Keratinocyte (primary cell): Measurements from ENCODE around the gene CUBN.

Source experiments
- EZH2 ChIP-seq: IDR thresholded peaks from one replicate; pipeline ENCODE4 v1.6.1; 2012; ENCODE audit warnings: inconsistent platforms, mild to moderate bottlenecking, low read length, moderate library complexity
- TF ChIP-seq, protein P1 (sequence below), 3 experiments: IDR thresholded peaks in 1 of 3; conservative IDR thresholded peaks in 1 of 3; optimal IDR thresholded peaks in 1 of 3; 2 replicates in 2 of 3; 3 replicates in 1 of 3; pipeline versions ENCODE3 to v1.5.1; 2011; ENCODE audit warnings: low read length in 3 of 3, mild to moderate bottlenecking in 3 of 3, moderate library complexity in 2 of 3, control low read depth in 1 of 3, inconsistent platforms in 1 of 3; ENCODE audit not compliant: insufficient read depth in 2 of 3; ENCODE audit errors: extremely low read depth in 1 of 3

DNA sequence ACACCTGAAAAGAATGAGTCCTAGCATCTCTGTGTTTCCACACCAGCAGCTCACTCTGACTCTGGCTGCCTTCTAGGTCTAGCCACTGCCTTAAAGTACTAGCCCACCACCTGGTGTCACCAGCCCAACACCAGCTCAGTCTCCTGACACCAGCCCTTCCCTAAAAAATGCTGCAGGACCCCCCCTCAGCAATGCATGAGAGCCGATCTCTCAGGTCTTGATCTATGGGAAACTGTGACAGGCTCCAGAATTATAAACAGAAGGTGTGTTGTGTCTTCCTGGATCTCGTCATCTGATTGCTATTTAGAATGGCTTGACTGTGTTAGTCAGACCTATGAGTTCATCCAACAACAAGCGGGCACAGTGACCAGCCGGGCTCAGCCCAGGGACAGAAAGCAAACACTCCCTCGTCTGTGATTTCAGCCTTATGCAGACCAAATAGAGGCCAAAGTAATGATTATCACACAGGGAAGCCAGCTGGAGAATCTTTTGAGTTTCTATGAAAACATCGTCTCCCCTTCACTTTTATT, 66.6 kb downstream of the CUBN start:
- no peak for TF ChIP-seq EZH2
- TF ChIP-seq, protein P1, sequence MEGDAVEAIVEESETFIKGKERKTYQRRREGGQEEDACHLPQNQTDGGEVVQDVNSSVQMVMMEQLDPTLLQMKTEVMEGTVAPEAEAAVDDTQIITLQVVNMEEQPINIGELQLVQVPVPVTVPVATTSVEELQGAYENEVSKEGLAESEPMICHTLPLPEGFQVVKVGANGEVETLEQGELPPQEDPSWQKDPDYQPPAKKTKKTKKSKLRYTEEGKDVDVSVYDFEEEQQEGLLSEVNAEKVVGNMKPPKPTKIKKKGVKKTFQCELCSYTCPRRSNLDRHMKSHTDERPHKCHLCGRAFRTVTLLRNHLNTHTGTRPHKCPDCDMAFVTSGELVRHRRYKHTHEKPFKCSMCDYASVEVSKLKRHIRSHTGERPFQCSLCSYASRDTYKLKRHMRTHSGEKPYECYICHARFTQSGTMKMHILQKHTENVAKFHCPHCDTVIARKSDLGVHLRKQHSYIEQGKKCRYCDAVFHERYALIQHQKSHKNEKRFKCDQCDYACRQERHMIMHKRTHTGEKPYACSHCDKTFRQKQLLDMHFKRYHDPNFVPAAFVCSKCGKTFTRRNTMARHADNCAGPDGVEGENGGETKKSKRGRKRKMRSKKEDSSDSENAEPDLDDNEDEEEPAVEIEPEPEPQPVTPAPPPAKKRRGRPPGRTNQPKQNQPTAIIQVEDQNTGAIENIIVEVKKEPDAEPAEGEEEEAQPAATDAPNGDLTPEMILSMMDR (optimal IDR thresholded peaks at IDR 0.05 in 1 of 3, IDR thresholded peaks at IDR 0.05 in 1 of 3, conservative IDR thresholded peaks at IDR 0.05 in 1 of 3; ENCODE audit: extremely low read depth in 1 of 3, insufficient read depth in 2 of 3, low read length in 3 of 3), result no peak
